Measurements from ENCODE around the gene GABRB2.
"Not testable (repeated sequence)": the region's sequence is repeated elsewhere in the genome, so short reads cannot be mapped to it uniquely, and the experiment has no call there.

GABRB2 gene

DNA sequence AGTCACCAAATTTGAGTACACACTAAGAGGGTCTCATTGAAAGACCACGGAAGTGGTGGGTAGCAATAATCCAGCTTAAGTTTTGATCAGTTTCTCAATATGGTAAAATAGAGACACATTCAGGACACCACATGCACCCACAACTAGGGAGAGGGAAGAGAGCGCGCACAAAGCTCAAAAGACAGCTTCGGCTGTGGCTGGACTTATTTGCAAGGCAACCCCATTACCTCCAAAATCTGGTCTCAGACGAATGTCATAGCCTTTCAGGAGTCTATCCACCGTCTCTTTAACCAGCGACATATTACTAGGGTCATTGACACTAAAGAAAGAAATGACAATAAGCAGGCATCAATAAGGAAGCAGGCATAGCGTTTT lies 443 bp downstream of the GABRB2 start:
- H3K9me3 ChIP-seq (ENCODE audit: control insufficient read depth in 5 of 5, low read length in 5 of 5): peaks cover 0 to 3% (median 0%) of the 10 kb centered on the region in 5 donors
- no peak overlapping the region for H3K9ac ChIP-seq (ENCODE audit: low read length in 5 of 5)
- H3K27ac ChIP-seq (ENCODE audit: low read depth, low read length): no peak overlapping the region
- H3K4me1 ChIP-seq (ENCODE audit: control insufficient read depth in 5 of 5, insufficient read depth in 5 of 5, low read length in 5 of 5): peaks cover 0 to 32% (median 28%) of the 10 kb centered on the region in 5 donors
- H3K27me3 ChIP-seq (ENCODE audit: control insufficient read depth in 5 of 5, insufficient read depth in 4 of 5, low read length in 5 of 5): peaks cover 26 to 40% (median 32%) of the 10 kb centered on the region in 5 donors
- H3K4me3 ChIP-seq (ENCODE audit: low read depth in 1 of 5, low read length in 5 of 5): peak overlapping the region; percentile 47 to 73 (median 53)
- no peaks in the 10 kb centered on the region for H3K36me3 ChIP-seq (ENCODE audit: control insufficient read depth in 5 of 5, insufficient read depth in 5 of 5, low read length in 5 of 5)

DNA sequence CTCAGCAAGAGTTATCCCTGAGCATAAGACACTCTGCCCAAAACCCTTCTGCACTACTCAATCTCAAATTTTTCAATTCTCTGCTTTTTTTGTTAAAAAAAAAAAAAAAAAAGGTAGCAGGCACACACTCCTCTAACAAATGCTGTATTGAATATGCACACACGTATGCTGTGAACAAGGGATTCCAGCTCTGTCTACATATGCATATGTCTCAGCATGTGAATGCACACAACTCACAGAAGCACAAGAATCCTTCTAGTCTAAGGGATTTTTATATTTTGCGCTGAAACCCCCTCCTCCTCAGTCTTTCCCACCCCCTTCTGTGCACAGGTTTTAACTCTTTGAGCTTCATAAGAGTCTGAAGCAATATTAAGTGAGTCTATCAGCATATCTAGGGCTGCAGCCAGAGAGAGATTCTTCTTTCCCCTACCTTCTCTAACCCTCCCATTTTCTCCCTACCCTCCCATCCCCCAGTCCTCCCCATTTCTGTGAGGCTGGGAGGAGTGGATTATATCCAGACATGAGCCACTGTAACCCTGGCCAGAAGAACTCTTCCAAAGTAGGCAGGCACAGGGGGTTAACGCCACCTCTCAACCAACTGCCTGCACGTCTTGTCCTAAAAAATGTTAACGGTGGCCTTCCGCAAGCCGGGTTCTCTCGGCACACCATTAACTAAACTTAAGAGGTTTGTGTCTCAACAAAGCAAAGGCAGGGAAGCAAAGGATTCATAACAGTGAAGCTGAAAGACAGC lies 1.0 kb downstream of the GABRB2 start:
- H3K4me3 ChIP-seq (ENCODE audit: low read depth in 1 of 5, low read length in 5 of 5): peak overlapping the region in 1 of 5 donors; percentile 73
- H3K9me3 ChIP-seq (ENCODE audit: control insufficient read depth in 5 of 5, low read length in 5 of 5): peaks cover 0 to 3% (median 0%) of the 10 kb centered on the region in 5 donors
- H3K27ac ChIP-seq (ENCODE audit: low read depth, low read length): no peak overlapping the region
- H3K4me1 ChIP-seq (ENCODE audit: control insufficient read depth in 5 of 5, insufficient read depth in 5 of 5, low read length in 5 of 5): peaks cover 0 to 32% (median 28%) of the 10 kb centered on the region in 5 donors
- H3K27me3 ChIP-seq (ENCODE audit: control insufficient read depth in 5 of 5, insufficient read depth in 4 of 5, low read length in 5 of 5): peaks cover 26 to 40% (median 32%) of the 10 kb centered on the region in 5 donors
- no peaks in the 10 kb centered on the region for H3K36me3 ChIP-seq (ENCODE audit: control insufficient read depth in 5 of 5, insufficient read depth in 5 of 5, low read length in 5 of 5)
- no peak overlapping the region for H3K9ac ChIP-seq (ENCODE audit: low read length in 5 of 5)

DNA sequence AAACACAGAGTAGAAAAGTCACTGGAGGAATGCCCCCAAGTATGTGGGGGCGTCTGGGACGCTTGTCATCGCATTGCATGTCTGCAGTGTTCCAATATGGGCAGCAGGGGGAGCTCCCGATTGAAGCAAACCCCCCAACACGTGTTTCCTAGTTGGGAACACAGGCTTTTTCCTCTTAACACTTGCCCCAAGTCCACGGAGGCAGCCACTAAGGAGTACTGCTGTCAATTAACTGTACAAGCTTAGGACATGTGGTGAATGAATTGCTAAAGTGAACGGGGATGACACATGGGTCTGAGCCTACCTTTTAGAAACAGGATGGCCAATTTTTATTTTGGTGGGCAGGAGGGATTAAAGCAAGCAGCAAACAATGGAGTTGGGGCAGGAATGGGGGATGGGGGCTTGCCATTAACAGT lies 2.2 kb downstream of the GABRB2 start:
- Histone ChIP-seq H3K27me3 (ENCODE audit: control insufficient read depth in 5 of 5, insufficient read depth in 4 of 5, low read length in 5 of 5) (peaks cover 26 to 40% (median 32%) of the 10 kb centered on the region in 5 donors), H3K36me3 (ENCODE audit: control insufficient read depth in 5 of 5, insufficient read depth in 5 of 5, low read length in 5 of 5) (no peaks in the 10 kb centered on the region), H3K27ac (ENCODE audit: low read depth, low read length) (no peak overlapping the region), H3K4me1 (ENCODE audit: control insufficient read depth in 5 of 5, insufficient read depth in 5 of 5, low read length in 5 of 5) (peaks cover 0 to 32% (median 28%) of the 10 kb centered on the region in 5 donors), H3K9me3 (ENCODE audit: control insufficient read depth in 5 of 5, low read length in 5 of 5) (peaks cover 0 to 3% (median 0%) of the 10 kb centered on the region in 5 donors), H3K9ac (ENCODE audit: low read length in 5 of 5) (no peak overlapping the region), H3K4me3 (ENCODE audit: low read depth in 1 of 5, low read length in 5 of 5) (no peak overlapping the region)

DNA sequence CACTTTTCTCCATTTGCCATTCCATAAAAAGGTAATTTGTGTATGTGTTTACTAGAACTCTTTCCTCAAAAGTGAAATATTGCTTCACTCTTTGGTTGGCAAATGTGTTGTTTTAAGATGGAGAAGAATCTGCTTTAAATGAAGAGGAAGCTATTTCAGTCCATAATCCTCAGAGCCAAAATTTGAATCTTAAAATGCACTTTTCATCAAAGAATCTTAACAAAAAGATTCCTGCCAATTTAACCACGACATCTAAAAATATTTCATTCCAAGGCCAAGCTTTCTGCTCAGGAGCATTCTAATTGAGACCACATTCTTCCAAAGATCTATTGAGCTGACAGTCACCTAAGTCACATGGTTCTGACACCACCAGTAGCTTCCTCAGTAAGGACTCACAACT lies 7.5 kb downstream of the GABRB2 start:
- peaks cover 0 to 3% (median 0%) of the 10 kb centered on the region in 5 donors for H3K27me3 ChIP-seq (ENCODE audit: control insufficient read depth in 5 of 5, insufficient read depth in 4 of 5, low read length in 5 of 5)
- H3K4me3 ChIP-seq (ENCODE audit: low read depth in 1 of 5, low read length in 5 of 5): no peak overlapping the region
- no peak overlapping the region for H3K9ac ChIP-seq (ENCODE audit: low read length in 5 of 5)
- peaks cover 0 to 3% (median 0%) of the 10 kb centered on the region in 5 donors for H3K9me3 ChIP-seq (ENCODE audit: control insufficient read depth in 5 of 5, low read length in 5 of 5)
- no peak overlapping the region for H3K27ac ChIP-seq (ENCODE audit: low read depth, low read length)
- no peaks in the 10 kb centered on the region for H3K4me1 ChIP-seq (ENCODE audit: control insufficient read depth in 5 of 5, insufficient read depth in 5 of 5, low read length in 5 of 5)
- no peaks in the 10 kb centered on the region for H3K36me3 ChIP-seq (ENCODE audit: control insufficient read depth in 5 of 5, insufficient read depth in 5 of 5, low read length in 5 of 5)

DNA sequence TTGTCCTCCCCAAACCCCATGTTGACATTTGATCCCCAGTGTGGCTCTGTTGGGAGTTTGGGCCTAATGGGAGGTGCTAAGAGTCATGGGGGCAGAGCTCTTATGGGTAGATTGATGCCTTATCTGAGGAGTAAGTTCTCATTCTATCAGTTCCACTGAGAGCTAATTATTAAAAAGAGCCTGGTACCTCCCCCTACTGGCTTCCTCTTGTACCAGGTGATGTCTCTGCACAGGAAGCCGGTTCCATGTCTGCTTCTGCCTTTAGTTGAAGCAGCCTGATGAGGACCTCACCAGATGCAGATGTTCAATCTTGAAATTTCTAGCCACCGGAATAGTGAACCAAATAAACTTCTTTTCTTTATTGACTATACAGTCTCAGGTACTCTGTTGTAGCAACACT lies 10.8 kb downstream of the GABRB2 start:
- H3K9ac ChIP-seq (ENCODE audit: low read length in 5 of 5): no peak overlapping the region
- no peaks in the 10 kb centered on the region for H3K36me3 ChIP-seq (ENCODE audit: control insufficient read depth in 5 of 5, insufficient read depth in 5 of 5, low read length in 5 of 5)
- H3K4me1 ChIP-seq (ENCODE audit: control insufficient read depth in 5 of 5, insufficient read depth in 5 of 5, low read length in 5 of 5): no peaks in the 10 kb centered on the region
- H3K27me3 ChIP-seq (ENCODE audit: control insufficient read depth in 5 of 5, insufficient read depth in 4 of 5, low read length in 5 of 5): no peaks in the 10 kb centered on the region
- H3K27ac ChIP-seq (ENCODE audit: low read depth, low read length): no peak overlapping the region
- H3K4me3 ChIP-seq (ENCODE audit: low read depth in 1 of 5, low read length in 5 of 5): no peak overlapping the region
- H3K9me3 ChIP-seq (ENCODE audit: control insufficient read depth in 5 of 5, low read length in 5 of 5): no peaks in the 10 kb centered on the region

DNA sequence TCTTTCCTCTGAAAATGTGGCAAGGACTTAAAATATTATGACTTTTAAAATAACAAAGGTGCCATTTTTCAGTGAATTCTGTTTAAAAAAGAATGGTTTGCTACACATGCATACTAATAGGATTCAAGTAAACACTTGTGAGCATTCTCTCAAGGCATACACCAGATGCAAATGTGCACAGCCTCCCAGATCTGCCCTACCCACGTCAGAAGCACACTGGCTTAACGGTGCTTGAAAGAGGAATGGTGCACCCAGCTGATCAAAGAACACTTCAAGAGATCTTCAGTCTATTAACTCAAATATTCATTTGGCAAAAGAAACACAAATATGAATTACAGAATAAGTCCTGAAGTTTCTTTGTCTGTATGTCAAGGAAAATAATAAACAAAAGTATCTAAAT lies 15.8 kb downstream of the GABRB2 start:
- Histone ChIP-seq H3K4me1 (ENCODE audit: control insufficient read depth in 5 of 5, insufficient read depth in 5 of 5, low read length in 5 of 5) (no peaks in the 10 kb centered on the region), H3K9me3 (ENCODE audit: control insufficient read depth in 5 of 5, low read length in 5 of 5) (no peaks in the 10 kb centered on the region), H3K27me3 (ENCODE audit: control insufficient read depth in 5 of 5, insufficient read depth in 4 of 5, low read length in 5 of 5) (no peaks in the 10 kb centered on the region), H3K4me3 (ENCODE audit: low read depth in 1 of 5, low read length in 5 of 5) (no peak overlapping the region), H3K9ac (ENCODE audit: low read length in 5 of 5) (no peak overlapping the region), H3K36me3 (ENCODE audit: control insufficient read depth in 5 of 5, insufficient read depth in 5 of 5, low read length in 5 of 5) (no peaks in the 10 kb centered on the region), H3K27ac (ENCODE audit: low read depth, low read length) (no peak overlapping the region)

DNA sequence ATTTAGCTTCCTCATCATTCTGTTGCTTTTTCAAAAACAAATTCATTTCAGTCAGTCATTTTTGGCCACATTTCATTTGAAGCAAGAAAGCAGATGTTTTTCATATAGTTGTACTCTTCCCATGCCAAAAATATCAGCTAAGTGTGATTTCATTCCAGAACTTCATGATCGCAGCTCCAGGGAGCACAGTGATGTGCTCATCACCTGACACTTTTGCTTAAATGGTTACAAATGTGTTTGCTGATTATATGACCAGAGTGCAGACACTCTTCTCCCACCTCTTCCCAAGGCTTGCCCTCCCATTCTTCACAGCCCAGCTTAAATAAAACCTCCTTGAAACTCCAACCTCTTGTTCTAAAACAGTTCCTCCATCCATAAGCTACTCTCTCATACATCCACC lies 32.6 kb downstream of the GABRB2 start:
- H3K27ac ChIP-seq (ENCODE audit: low read depth, low read length): no peak overlapping the region
- H3K9ac ChIP-seq (ENCODE audit: low read length in 5 of 5): no peak overlapping the region
- no peak overlapping the region for H3K4me3 ChIP-seq (ENCODE audit: low read depth in 1 of 5, low read length in 5 of 5)
- H3K36me3 ChIP-seq (ENCODE audit: control insufficient read depth in 5 of 5, insufficient read depth in 5 of 5, low read length in 5 of 5): no peaks in the 10 kb centered on the region
- H3K9me3 ChIP-seq (ENCODE audit: control insufficient read depth in 5 of 5, low read length in 5 of 5): peaks cover 0 to 7% (median 0%) of the 10 kb centered on the region in 5 donors
- no peaks in the 10 kb centered on the region for H3K27me3 ChIP-seq (ENCODE audit: control insufficient read depth in 5 of 5, insufficient read depth in 4 of 5, low read length in 5 of 5)
- no peaks in the 10 kb centered on the region for H3K4me1 ChIP-seq (ENCODE audit: control insufficient read depth in 5 of 5, insufficient read depth in 5 of 5, low read length in 5 of 5)

DNA sequence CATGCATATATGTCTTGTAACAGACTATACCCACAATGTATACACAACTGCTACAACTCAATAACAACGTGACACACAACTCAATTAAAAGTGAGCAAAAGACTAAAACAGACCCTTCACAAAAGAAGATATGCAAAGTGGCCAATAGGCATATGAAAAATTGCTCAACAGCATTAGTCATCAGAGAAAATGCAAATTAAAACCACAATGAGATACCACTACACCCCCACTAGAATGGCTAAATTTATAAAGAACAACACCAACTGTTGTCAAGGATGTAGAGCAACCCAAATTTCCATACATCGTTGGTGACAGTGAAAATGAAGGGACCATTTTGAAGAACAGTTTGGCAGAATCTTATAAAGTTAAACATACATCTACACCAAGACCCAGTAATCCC lies 38.9 kb downstream of the GABRB2 start:
- Histone ChIP-seq H3K27me3 (ENCODE audit: control insufficient read depth in 5 of 5, insufficient read depth in 4 of 5, low read length in 5 of 5) (peaks cover 0 to 1% (median 0%) of the 10 kb centered on the region in 5 donors), H3K4me1 (ENCODE audit: control insufficient read depth in 5 of 5, insufficient read depth in 5 of 5, low read length in 5 of 5) (no peaks in the 10 kb centered on the region), H3K27ac (ENCODE audit: low read depth, low read length) (no peak overlapping the region), H3K36me3 (ENCODE audit: control insufficient read depth in 5 of 5, insufficient read depth in 5 of 5, low read length in 5 of 5) (no peaks in the 10 kb centered on the region), H3K4me3 (ENCODE audit: low read depth in 1 of 5, low read length in 5 of 5) (no peak overlapping the region), H3K9ac (ENCODE audit: low read length in 5 of 5) (no peak overlapping the region), H3K9me3 (ENCODE audit: control insufficient read depth in 5 of 5, low read length in 5 of 5) (no peaks in the 10 kb centered on the region)

DNA sequence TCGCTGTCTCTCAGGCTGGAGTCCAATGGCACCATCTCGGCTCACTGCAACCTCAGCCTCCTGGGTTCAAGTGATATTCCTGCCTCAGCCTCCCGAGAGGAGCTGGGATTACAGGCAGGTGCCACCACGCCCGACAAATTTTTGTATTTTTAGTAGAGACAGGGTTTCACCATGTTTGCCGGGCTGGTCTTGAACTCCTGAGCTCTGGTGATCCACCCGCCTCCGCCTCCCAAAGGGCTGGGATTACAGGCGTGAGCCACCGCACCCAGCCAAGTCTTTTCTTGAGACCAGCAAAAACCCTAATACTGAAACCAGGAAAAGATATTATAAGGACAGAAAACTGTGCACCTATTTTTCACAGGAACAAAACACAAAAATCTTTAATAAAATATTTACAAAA lies 41.4 kb downstream of the GABRB2 start:
- H3K9ac ChIP-seq (ENCODE audit: low read length in 5 of 5); H3K27ac ChIP-seq (ENCODE audit: low read depth, low read length); H3K4me1 ChIP-seq (ENCODE audit: control insufficient read depth in 5 of 5, insufficient read depth in 5 of 5, low read length in 5 of 5); H3K9me3 ChIP-seq (ENCODE audit: control insufficient read depth in 5 of 5, low read length in 5 of 5); H3K36me3 ChIP-seq (ENCODE audit: control insufficient read depth in 5 of 5, insufficient read depth in 5 of 5, low read length in 5 of 5); H3K4me3 ChIP-seq (ENCODE audit: low read depth in 1 of 5, low read length in 5 of 5); H3K27me3 ChIP-seq (ENCODE audit: control insufficient read depth in 5 of 5, insufficient read depth in 4 of 5, low read length in 5 of 5): not testable (repeated sequence)

DNA sequence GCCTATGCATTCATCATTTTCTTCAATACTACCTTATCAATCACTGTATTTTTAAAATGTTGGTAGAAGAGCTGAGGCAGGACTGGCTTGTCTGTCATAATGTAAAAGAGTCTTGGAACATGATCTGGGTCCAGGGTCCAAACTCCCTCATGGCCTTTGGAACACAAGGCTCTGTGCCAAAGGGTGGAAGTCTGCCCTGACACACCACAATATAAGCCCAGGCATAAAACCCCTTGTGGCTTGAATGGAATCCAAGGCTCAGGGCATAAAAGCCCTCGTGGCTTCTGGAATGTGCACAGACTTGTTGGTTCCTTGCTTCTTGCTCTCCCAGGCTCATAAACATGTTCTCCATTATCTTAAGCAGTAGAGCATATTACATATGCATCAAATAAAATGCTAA lies 48.0 kb downstream of the GABRB2 start:
- H3K36me3 ChIP-seq (ENCODE audit: control insufficient read depth in 5 of 5, insufficient read depth in 5 of 5, low read length in 5 of 5): no peaks in the 10 kb centered on the region
- no peak overlapping the region for H3K27ac ChIP-seq (ENCODE audit: low read depth, low read length)
- peak overlapping the region in 1 of 5 donors; percentile 8 for H3K4me3 ChIP-seq (ENCODE audit: low read depth in 1 of 5, low read length in 5 of 5)
- peaks cover 0 to 3% (median 0%) of the 10 kb centered on the region in 5 donors for H3K27me3 ChIP-seq (ENCODE audit: control insufficient read depth in 5 of 5, insufficient read depth in 4 of 5, low read length in 5 of 5)
- H3K9ac ChIP-seq (ENCODE audit: low read length in 5 of 5): no peak overlapping the region
- no peaks in the 10 kb centered on the region for H3K4me1 ChIP-seq (ENCODE audit: control insufficient read depth in 5 of 5, insufficient read depth in 5 of 5, low read length in 5 of 5)
- H3K9me3 ChIP-seq (ENCODE audit: control insufficient read depth in 5 of 5, low read length in 5 of 5): peaks cover 5 to 16% (median 12%) of the 10 kb centered on the region in 5 donors

Data from subcutaneous abdominal adipose tissue (tissue), 5 donors.